Stimulated activated naive CD4-positive, alpha-beta T cell treated with Interleukin-2 at 50 U/mL for 16 hours (primary cell): Measurements from ENCODE around the gene TSTD1.
A peak's percentile ranks its signal among the peaks of the same experiment; 100 is the strongest.
"Not testable (repeated sequence)": the region's sequence is repeated elsewhere in the genome, so short reads cannot be mapped to it uniquely, and the experiment has no call there.

ENCODE experiments used
- DNase-seq: peaks from one replicate; lab custom pipeline; 2025; lab: John Stamatoyannopoulos, UW

TSTD1 gene

DNA sequence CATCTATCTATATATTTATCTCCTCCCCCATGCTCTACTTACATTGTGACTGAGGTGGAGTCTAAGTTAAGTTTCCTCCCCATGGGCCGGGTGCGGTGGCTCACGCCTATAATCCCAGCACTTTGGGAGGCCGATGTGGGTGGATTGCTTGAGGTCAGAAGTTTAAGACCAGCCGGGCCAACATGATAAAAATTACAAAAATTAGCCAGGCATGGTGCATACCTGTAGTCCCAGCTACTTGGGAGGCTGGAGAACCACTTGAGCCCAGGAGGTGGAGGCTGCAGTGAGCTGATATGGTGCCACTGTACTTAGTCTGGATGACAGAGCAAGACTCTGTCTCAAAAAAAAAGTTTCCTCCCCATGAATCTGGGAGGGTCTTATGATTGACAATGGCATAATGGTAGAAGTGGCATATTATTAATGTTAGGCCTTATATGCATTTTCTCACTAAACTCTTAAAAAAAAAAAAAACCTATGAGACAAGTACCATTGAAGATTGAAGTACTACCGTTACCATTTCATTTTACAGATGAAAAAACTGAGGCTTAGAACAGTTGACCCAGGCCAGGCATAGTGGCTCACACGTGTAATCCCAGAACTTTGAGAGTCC is 29.1 kb downstream of the TSTD1 start:
- no peak for DNase-seq

DNA sequence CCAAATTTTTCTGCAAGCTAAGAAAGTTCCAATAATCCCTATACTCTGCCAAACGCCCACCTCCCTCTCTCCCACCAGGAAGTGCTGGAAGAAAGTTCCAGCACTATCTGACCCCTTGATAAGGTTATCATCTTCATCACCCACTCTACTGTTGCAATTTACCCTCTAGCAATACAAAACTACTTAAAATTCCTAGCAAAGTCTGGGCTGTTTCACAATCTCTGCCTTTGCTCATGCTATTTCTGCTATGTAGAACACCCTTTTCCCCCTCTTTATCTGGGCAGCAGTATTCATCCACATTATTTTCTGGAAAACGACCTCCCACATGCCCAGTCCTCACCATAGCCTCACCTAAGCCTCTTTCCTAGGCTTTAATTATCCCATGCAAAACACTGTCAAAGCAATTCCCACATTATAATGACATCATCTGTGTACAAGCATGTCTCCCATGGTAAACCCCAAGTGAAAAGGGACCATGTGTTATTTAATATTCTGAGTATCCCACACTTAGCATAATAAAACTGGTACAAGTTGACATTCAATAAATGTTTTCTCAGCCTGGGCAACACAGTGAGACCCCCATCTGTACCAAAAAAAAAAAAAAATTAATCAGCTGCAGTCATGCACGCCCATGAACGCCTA is 29.8 kb downstream of the TSTD1 start:
- DNase-seq: no peak

DNA sequence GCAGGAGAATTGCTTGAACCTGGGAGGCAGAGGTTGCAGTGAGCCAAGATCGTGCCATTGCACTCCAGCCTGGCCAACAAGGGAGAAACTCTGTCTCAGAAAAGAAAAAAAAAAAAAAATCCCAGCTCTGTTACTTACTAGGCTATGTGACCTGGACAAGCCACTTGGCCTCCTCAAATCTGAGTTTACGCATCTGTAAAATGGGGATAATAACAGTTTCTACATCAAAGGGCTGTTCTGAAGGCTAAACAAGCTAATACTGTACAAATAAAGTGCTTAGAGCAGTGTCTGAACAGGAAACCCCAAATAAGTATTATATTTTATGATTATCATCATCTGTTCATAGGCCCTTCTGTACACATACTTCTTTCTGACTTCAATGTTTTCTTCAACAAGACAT is 31.4 kb downstream of the TSTD1 start:
- DNase-seq: no peak

GRCh38 chr1:161006563-161006962 is 32.2 kb downstream of the TSTD1 start:
- DNase-seq: no peak

GRCh38 chr1:161001525-161001924 is 37.2 kb downstream of the TSTD1 start:
- no peak for DNase-seq

- no peak for DNase-seq
Observed at GRCh38 chr1:161000736-161001480, 37.9 kb downstream of the TSTD1 start.

DNA sequence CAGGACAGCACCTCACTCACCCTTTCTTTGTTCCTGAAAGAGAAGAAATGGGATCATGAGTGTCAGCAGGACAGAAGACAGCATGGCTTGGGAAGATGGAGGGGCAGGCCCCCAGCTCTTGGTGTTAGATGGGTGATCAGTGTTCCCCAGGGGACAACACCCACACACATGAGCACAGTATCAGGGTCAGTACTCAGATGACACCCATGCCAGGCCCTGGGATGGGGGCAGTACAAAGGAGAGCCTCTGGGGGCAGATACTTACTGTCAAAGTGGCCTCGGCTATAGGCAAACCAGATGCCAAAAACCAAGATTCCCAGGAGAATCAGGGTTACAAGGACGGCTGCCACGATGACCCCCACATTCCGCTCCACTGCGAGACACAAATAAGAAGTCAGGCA is 39.4 kb downstream of the TSTD1 start:
- DNase-seq: no peak

DNA sequence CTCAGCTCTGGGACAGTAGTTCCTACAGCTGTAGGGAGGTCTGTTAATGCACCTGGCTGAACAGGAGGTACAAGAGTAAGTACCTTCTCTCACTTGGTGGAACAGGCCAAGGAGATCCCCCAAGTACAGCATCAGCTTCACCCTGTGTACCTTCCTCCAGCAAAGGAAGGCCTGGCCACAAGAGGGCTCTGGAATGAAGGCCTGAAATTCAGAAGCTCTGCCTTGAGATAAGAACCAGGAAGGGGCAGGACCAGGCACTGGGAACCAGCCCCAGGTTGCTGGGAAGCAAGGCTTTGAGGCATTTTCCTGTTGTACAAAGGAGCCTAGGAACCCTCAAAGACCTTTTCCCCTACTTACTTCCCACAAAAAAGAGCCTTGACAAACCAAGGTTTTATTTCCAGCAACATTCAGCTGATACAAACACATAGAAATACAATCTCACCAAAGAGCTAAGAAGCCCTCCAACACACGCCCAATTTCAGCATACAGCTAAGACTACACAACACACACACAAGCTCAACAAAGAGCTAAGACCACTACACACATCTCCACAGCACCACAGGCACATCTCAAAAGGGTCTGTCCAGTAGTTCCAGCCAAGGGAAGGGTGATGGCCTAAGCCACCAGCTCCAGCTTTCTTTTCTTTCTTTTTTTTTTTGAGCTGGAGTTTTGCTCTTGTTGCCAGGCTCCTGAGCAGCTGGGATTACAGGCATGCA is 41.3 kb downstream of the TSTD1 start:
- DNase-seq: peak; percentile 20

DNA sequence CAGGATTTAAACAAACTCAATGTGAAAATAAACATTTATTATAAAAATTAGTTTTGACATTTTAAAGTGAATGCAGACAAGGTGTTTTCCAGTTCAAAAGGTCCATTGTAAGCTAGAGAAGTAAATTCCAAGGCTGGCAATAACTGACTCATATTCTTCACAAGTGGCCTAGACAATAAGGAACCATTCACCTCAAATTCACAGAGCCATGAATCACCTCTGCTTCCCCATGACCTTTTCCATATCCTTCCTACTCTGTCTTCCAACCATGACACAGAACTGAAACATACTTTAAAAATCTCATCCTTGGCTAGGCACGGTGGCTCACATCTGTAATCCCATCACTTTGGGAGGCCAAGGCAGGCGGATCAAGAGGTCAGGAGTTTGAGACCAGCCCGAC is 42.6 kb downstream of the TSTD1 start:
- no peak for DNase-seq

DNA sequence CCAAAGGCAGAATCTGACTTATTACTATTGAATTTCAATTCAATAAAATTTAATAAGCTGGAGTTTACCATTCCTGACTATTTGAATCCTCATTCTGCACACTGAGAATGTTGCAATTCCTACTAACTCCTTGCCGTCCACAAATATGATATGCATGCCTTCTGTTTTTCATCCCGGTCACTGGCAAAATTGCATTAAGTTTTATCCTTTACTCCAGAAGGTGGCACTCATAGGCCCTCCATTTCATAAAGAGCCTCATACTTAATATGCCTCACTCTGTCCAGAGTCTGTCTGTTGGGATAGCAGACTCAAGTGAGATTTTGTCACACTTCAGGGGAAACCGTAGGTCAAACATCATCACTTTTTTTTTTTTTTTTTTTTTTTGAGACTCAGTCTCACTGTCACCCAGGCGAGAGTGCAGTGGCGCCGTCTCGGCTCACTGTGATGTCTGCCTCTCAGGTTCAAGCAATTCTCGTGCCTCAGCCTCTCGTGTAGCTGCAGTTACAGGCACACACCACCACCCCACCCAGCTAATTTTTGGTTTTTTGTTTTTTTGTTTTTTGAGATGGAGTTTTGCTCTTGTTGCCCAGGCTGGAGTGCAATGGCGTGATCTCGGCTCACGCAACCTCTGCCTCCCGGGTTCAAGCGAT is 45.1 kb downstream of the TSTD1 start:
- DNase-seq: no peak

DNA sequence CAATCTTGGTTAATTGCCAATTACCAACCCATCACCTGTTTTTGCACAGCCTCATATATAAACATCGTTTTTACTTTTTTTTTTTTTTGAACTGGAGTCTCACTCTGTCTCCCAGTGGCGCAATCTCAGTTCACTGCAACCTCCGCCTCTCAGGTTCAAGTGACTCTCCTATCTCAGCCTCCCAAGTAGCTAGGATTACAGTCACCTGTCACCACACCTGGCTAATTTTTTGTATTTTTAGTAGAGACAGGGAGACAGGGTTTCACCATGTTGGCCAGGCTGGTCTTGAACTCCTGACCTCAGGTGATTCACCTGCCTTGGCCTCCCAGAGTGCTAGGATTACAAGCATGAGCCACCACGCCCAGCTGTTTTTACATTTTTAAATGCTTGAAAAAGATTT is 46.7 kb downstream of the TSTD1 start:
- DNase-seq: not testable (repeated sequence)
